GOT3 (cell line): ENCODE measurements around the gene NCOA5.

Experiments
- DNase-seq: peaks from one replicate; lab custom pipeline; 2025; ENCODE audit warnings: mixed read lengths; lab: John Stamatoyannopoulos, UW

The NCOA5 gene

DNA sequence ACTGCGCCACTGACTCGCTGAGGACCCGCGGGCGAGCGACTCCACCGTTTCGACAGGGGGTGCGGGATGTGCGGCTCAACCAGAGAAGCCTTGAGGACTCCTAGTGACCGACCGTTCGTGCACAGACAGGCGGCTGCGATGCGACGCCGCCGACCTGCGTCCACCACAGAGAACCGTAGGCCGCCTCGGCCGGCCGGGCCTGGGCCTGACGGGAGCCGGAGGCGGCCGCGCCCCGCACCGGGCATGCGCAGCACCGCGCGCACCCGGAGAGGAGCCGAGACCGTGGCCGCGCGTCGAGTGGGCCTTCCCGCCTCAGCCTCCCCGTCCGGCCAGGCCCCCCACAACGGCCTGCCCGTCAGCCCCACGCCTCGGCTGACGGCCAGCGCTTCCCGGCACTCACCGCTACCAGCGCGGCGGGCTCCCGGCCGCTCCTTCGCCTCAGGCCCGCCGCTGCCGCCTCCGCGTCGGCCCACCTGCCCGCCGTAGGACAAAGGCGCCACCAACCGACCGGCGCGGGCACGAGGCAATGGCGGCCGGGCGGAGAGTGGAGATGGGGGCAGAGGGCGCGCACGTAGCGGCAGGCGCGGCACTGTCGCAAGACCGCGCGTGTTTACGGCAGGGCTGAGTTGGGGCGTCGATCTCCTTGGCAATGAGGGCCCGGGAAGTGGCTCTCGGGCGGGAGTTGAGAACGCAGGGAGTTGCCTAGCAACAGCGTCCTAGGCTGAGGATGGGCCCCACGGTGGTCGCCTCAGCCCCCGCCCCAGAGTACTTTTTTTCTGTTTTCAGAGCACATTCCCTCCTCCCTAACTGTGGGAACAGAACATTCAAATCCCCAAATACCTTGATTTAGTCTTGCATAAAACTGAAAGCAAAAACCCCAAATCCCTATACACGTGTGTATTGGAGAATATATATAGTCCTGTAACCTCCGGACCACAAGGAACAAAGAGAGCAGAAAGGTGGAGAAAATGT is at the start of gene NCOA5:
NCOA5 (minus strand) TSS at position 546 of the 972 bp plus-strand sequence. CDS start 10,538 bp downstream, outside the sequence.
- DNase-seq: peak; percentile 95

DNA sequence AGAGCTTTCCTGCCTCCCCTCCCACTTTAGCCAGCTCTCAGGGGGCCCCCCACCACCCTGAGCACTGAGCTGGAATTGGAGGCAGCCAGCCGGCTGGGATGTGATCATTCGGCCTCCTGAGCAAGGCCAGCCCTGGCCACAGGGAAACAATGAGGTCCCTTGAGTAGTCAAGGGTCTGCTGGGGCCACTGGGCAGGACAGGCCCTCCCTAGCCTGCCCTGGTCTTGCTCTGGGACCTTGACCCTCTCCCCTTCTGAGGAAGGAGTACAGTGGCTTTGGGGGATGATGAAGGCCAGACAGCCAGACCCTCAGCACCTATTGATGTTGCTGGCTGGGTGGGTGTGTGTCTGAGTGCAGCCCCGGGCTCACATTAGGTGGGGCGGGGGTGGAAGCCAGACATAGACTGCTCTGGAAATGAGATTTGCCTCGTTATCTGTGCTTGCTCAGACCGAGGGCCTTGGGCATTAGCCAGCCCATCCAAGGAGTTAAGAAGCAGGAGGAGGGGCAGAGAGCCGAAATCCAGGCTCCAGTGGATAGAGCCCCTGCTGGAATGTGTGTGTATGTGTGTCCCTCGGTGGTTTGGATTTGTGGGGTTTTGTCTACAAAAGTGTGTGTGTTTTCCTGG is 49.6 kb upstream of the NCOA5 start:
- DNase-seq: no peak

DNA sequence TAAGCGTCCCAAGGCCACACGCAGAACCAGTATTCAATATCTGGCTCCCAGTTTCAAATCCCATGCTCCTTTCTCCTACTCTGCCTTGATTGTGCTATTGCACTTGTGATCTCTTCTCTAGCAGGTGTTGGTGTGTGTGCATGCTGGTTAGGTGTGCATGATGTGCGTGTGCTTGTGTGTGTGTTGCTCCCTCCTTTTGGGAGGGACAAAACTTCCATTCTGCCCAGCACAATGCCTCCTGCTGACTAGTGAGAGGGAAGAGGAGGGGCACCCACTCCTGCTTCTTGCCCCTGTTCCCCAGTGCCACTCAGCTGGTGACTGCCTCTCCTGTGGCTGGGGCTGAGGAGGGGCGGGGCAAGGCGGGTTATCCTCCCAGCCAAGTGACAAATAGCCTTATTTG is 48.1 kb upstream of the NCOA5 start:
- DNase-seq: no peak

DNA sequence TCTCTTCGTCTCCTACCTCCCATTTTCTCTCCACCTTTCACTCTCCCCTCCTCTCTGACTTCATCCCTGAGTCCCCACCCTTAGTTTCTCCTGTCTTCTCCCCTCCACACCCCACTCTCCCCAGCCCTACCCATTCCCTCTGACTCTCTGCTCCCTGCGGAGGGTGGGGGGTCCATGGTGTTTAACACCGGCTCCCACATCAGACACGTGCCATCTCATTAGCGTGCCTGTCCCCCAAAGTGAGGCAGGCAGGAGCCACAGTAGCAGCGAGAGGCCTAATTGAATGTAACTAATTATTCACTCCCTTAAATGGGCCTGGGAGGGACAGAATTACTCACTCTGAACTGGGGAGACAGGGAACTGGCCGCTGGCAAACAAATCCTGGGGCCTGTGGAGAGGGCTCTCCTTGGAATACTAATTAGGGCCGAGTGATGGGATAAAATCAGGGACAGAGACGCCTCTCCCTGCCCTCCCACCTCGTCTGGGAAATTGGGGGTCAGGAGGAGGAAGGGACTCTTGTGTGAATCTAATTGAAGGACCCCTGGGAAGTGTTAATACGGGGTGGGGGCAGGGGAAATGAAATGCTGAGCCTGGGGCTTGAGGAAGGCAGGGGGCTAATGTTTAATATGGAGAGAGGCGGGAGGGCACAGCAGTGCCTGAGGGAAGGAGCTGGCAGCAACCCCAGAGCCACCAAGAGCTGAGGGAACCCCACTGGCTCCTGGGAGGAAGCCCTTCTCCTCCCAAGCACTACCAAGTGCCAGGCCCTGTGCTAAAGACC is 46.3 kb upstream of the NCOA5 start:
- DNase-seq: no peak

DNA sequence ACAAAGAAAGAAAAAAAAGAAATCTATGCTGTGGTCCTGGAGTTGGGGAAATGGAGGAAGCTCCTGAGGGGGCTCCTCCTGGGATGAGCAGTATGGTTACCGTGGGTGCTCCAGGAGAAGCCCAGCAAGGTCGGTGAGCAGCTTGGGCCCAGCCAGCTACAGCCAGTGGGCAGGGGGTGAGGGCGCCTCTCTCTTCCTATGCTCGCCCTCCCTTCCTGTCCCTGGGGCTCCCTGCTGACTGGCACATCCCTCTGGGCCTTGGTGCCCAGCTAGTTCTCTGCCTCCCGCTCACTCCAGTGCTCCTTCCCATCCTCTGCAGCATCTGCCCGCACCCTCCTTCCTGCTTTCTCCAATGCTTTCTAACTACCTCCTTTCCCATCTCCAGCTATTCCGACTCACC is 45.0 kb upstream of the NCOA5 start:
- no peak for DNase-seq

DNA sequence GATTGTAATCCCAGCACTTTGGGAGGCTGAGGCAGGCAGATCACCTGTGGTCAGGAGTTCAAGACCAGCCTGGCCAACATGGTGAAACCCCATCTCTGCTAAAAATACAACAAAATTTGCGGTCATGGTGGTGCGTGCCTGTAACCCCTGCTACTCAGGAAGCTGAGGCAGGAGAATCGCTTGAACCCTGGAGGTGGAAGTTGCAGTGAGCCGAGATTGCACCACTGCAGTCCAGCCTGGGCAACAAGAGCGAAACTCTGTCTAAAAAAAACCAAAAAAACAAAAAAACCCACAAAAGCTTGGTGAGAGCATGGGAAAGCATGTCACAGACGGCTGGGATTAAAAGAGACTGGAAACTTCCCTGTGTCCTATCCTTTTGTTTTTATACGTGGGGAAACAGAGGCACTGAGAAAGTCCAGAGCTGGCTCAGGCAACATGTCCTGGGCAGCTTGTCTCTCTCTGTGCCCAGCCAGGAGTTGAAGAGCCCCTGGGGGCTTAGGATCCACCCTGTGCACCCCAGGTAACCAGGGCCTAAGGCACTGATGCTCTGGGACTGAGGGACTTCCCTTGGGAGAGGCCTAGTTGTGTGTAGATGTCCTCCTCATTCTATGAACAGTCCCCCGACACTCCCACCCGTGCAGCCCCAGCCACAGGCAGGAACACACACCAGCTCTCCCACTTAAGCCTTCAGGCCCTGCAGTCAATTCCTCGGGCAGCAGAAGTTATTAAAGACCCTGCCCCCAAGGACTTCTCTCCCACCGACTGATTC is 44.3 kb upstream of the NCOA5 start:
- DNase-seq: no peak

DNA sequence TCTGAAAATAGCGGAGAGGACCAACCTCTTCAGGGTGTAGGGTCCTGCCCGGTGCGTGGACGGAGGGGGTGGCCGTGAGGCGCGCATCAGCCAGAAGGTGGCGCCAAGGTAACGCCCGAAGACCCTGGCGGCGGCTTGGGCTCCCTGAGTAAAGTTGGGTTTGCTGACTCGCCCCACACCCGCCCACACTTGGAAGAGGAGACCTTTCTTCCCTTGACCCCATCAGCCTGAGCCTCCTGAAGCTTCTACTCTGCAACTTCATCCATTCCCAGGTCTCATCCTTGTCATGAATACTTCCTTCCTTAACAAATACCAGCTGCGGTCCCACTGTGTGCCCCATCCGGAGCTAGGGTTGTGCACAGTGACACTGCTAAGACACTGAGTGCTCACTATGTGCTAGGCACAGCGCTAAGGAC is 43.0 kb upstream of the NCOA5 start:
- DNase-seq: peak; percentile 25

DNA sequence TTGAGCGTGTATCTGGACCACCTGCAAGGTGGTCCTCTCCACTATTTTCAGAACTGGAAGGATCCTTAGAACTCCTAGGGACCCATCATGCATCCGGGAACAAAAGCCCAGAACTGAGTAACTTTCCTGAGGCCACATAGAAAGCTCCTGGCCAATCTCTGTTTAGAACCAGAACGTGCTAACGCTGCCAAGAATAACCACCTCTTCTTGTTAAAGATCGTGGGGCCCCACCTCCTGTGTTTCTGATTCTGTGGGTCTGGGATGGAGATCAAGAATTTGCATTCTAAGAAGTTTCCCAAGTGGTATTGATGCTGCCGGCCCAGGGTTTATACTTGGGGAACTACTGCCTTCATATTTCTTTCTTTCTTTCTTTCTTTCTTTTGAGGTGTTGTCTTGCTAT is 41.6 kb upstream of the NCOA5 start:
- no peak for DNase-seq

DNA sequence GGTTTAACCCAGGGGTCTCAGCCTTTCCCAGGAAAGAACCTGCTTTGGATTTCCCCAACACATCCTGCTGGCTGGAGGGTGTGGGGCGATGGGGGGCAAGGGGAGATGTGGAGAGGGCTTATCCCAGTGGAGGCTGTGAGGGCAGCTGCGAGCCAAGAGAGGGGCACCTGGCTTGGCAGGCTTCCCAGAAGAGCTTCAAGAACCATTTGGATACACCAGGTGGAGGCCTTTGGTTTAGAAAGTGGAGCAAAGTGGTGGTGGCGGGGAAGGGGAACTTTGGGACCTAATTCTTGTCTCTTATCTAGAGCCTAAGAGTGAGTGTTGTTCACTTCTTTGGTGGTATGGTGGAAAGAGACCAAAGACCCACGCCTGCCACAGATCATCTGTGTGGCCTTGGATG is 40.8 kb upstream of the NCOA5 start:
- DNase-seq: no peak

DNA sequence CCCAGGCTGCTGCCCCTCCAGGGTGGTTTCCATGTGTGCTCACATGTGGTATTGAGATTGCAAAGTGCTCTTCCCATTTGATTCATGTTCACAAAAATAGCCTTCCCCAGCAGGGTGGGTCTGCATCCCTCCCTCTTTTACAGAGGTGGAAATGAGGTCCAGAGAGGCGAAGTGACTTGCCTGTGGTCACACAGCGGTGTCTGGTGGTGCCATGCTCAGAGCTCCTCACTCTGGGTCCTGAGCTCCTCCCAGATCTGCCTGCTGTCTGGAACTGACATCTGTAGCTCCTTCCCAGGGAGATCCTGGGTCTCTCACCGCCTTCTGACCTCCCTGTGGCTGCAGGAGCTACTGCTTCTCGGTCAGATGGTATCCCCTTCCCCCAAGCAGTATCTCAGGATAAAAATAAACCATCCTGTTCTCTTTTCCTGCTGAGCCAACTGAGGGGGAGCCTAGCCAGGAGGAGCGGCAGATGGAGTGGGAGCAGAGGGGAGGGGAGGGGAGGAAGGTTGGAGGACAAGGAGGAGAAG is 40.3 kb upstream of the NCOA5 start:
- no peak for DNase-seq

DNA sequence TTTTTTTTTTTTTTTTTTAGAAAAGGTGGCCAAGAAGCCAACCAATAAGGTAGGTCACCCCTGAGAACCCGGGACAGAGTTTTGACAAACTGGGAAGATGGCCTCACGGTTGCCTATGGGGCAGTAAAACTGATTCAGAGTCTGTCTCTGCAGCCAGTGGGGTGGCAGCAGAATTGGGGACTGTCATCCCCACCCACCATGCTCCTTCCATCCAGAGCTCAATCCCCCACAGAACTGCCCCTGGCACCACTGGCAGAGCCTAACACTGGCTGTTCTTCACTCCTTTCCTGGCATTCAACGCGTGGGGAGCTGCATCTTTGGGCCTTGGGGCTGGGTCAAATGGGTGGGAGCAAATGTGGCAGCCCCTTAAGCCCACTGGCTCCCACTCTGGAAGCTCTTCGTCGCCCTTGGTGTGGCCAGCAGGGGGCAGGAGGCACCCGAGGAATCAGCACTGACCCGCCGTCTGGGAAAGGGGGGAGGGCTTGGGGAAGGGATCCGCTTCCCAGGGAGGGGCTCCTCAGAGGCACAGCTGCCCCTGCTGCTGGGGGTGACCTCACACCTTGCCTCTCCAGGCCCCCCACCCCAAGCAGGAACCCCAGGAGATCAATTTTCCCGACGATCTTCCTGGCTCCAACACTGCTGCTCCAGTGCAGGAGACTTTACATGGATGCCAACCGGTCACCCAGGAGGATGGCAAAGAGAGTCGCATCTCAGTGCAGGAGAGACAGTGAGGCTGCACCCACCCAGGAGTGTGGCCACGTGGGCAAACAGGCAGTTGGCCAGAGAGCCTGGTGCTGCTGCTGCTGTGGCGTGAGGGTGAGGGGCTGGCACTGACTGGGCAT is 38.8 kb upstream of the NCOA5 start:
- DNase-seq: no peak

DNA sequence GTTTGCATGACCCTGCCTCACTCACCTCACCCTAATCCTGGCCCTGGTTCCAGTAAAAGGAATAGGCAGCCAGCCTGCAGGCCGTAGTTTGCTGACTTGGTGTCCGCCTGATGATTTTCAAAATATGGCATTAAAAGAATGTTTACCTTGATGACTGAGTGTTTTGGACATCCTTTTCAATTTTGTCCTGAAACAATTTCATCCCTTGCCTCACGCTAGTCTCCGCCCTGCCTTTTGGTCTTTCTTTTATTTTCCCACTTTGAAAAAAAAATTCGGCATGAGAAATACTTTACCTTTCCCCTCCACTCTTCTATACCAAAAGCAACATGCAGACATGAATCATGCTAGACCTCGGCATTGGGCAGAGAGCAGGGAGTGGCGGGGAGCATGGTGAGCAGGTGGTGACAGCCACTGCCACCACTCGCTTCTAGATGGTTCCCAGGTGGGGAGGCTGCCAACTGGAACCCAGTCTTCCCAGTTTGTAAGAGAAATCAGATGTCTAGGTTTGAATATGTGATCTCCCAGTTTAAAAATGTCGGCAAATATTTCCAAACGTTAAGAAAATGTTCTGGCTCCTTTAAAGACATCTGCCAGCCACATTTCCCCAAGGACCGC is 37.7 kb upstream of the NCOA5 start:
- no peak for DNase-seq

DNA sequence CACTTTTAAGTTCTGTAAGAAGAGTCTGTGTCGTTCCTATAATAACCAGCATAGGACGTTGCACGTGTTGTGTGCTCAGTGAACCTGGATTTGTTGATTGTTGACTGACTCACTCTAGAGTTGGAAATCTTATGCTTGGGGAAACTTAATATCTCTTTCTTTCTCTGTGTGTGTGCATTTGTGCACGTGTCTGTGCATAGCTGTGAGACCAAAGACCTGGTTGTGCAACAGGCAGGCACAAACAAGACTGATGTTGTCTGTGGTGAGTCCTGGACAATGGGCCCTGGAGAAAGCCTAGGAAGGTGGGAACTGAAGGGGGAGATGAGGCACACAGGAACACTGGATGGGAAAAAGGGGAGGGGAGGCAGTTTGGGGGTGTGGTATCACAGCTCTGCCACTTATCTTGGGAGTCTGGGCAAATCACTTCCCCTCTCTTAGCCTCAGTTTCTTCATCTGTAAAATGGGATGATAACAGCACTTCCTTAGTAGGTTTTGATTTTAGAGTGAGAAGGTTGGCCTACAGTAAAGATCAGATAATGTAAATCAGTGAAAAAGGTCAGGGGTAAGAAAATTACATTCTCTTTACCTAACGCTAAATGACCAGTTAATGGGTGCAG is 36.8 kb upstream of the NCOA5 start:
- DNase-seq: no peak

DNA sequence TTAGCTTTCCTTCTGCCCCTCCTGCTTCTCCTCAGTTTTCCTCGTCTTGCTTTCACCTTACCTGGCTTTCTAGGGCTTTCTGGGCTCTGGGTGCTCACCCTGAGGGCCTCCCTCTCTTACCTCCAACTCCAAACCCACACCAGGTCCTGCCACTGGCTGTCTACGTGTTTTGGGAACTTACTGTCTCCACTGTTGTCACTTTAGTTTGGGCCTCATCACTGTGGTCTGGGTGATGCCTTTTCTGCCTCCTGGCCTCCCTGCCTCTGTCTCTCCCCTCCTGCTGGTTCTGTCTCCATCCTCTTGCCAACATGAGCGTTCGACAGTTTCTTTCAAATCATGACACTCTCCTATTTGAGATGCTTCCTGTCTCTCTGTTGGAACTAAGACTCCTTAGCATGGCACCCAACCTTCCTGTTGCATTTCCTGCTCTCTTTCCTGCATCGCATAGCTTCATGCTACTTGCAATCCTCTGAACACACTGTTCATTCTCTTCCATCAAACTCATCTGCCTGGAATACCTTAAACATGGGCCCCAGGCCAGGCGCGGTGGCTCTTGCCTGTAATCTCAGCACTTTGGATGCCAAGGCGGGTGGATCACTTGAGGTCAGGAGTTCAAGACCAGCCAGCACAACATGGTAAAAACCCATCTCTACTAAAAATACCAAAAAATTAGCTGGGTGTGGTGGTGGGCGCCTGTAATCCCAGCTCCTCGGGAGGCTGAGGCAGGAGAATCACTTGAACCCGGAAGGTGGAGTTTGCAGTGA is 33.9 kb upstream of the NCOA5 start:
- DNase-seq: no peak

DNA sequence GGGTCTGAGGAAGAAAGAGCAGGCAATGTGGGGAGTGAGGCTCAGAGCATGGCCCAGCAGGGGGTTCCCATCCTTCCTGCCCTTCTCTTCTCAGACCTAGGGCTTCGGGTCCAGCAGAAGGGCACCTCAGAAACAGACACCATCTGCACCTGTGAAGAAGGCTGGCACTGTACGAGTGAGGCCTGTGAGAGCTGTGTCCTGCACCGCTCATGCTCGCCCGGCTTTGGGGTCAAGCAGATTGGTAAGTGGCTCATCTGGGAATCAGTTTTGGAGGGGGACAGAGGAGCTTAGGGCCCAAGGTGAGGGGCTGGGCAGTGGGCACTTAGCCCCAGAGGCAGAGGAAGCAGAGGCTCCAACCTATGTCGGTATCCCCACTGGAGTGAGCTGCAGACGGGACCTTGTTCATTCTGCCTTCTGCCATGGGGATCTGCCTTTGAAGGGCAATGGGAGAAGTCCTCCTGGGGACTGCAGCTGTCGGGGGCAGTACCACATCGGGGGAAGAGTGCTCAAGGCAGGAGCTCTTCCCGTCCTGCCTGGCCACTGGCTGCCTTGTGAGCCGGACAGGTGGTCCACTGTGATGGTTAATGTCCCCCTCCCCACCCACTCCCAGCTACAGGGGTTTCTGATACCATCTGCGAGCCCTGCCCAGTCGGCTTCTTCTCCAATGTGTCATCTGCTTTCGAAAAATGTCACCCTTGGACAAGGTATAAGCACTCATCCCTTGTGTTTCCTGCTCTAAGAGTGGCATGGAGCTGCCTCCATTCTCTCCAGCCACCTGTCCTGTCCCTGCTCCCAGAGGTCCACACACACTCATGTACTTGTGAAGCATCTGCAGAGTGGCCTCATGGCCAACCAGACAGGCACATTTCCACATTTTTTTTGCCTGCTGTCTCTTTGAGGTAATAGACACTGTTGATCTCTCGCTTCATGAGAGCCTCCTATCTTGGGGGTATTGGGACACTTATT is 33.0 kb upstream of the NCOA5 start:
- DNase-seq: no peak

DNA sequence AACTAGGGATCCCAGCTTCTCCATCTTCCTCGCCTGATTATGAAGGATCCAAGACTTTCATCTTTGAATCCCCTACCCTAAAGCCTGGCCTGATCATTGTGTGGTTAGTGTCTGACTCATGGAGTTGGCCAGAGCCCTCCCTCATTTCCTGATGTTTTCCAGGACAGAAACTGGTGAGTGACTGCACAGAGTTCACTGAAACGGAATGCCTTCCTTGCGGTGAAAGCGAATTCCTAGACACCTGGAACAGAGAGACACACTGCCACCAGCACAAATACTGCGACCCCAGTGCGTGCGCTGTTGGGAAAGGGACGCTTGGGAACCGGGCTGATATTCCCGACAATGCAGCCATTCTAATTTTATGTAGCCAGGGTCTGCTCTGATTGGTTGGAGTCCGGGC is 32.3 kb upstream of the NCOA5 start:
- no peak for DNase-seq

DNA sequence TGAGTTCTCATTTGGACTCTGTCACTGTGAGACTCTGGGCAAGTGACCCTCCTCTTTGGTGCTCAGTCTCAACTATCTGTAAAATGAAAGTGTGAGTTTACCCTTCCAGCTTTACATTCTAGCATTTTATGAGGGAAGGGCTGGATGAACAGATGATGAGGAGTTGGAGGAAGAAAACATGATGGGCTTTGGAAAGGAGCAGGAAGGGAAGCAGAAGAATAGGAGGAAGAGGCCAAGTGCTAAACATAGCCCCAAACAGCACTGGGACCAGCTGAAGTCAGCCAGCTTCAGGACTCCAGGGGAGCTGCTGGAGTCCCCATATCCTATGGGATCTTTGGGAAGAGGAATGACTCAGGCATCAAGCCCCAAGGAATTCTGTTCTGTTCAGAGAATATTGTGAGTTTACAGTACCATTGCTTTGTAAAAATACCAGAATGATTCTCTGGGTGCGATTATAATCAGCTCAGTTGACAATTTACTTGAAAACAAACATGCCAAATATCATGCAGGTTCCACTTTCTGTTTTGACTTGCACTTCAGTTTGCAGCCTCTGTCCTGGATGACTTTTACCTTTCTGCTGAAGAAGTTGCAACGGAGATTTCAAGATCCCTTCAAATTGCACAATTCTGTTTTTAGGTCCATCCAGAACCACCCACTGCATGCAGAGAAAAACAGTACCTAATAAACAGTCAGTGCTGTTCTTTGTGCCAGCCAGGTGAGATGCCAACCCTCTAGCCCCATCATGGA is 31.6 kb upstream of the NCOA5 start:
- DNase-seq: no peak
